A549 (cell line): ENCODE data around the gene ME2. TPM values are rescaled to one million over a fixed set of nuclear protein-coding genes. Genes with fewer than 3 reads are reported as not detected.
"Not testable (repeated sequence)": the region's sequence is repeated elsewhere in the genome, so short reads cannot be mapped to it uniquely, and the experiment has no call there.

Experiments
- ATAC-seq, 2 experiments: fragments of 200-7000 bp in 1 of 2; fragments of >200 bp in 1 of 2; cut with Nextera tagmentation in 1 of 2; cut with Tn5 transposase in 1 of 2; 3 replicates each; pipeline versions ENCODE4 v1.8.0 to v1.9.1; 2018 to 2020; ENCODE audit warnings: mild to moderate bottlenecking in 1 of 2, moderate library complexity in 1 of 2
- CTCF ChIA-PET: fragments of 300-600 bp; sonication (Branson Sonifier 250); formaldehyde crosslinking; extraction: SDS; loops from one replicate; lab custom pipeline; 2021; ENCODE audit warnings: antibody characterized with exemption, inconsistent platforms; lab: Yijun Ruan, JAX
- POLR2A ChIA-PET: fragments of 350-600 bp; formaldehyde crosslinking; extraction: SDS; loops from one replicate; lab custom pipeline; 2021; ENCODE audit warnings: antibody characterized with exemption, inconsistent platforms; lab: Yijun Ruan, JAX
- DNase-seq, 2 experiments: peaks; one replicate each; pipeline versions ENCODE4 v3.0.0 to v3.0.0-alpha.2; 2011 to 2016; ENCODE audit warnings: low read depth in 1 of 2, low spot score in 1 of 2
- FAIRE-seq: peaks from 2 replicates; lab custom pipeline; 2011; peaks lifted over from hg19 to GRCh38; lab: Jason Lieb, UNC
- H3K27ac ChIP-seq, 2 experiments: fragments of >200 bp; sonication (Bioruptor Twin); formaldehyde crosslinking; 3 replicates each; pipeline ENCODE4 v1.5.1; 2016 to 2017
- H3K4me1 ChIP-seq: fragments of >200 bp; sonication (Bioruptor Twin); formaldehyde crosslinking; 3 replicates; pipeline ENCODE4 v1.6.1; 2016
- H3K4me2 ChIP-seq: fragments of >200 bp; sonication (Bioruptor Twin); formaldehyde crosslinking; 3 replicates; pipeline ENCODE4 v1.6.1; 2016
- H3K4me3 ChIP-seq: fragments of >200 bp; sonication (Bioruptor Twin); formaldehyde crosslinking; 3 replicates; pipeline ENCODE4 v1.5.1; 2016
- H3K9me3 ChIP-seq: fragments of >200 bp; sonication (Bioruptor Twin); formaldehyde crosslinking; 3 replicates; pipeline ENCODE4 v1.6.1; 2016
- CHD4 ChIP-seq: fragments of 200-600 bp; sonication (generic); IDR thresholded peaks from 2 replicates; pipeline ENCODE4 v1.6.1; 2016; ENCODE audit warnings: antibody characterized with exemption, mild to moderate bottlenecking, borderline replicate concordance
- E2F6 ChIP-seq: IDR thresholded peaks from 2 replicates; pipeline ENCODE4 v1.6.1; 2012; ENCODE audit warnings: low read depth, borderline replicate concordance
- EHF ChIP-seq: fragments of 250-450 bp; sonication (Bioruptor Pico); IDR thresholded peaks from 2 replicates; pipeline ENCODE4 v1.5.0; 2020; ENCODE audit warnings: mild to moderate bottlenecking
- EHMT2 ChIP-seq: fragments of 200-600 bp; sonication (generic); IDR thresholded peaks from 2 replicates; pipeline ENCODE4 v1.6.1; 2016; ENCODE audit warnings: antibody characterized with exemption, low read depth, mild to moderate bottlenecking, moderate library complexity
- ESRRA ChIP-seq: fragments of 150-350 bp; IDR thresholded peaks from 2 replicates; pipeline ENCODE4 v1.6.1; 2014; ENCODE audit warnings: mild to moderate bottlenecking, low read length, borderline replicate concordance
- GATA3 ChIP-seq: IDR thresholded peaks from 2 replicates; pipeline ENCODE4 v1.6.1; 2012; ENCODE audit warnings: borderline replicate concordance
- HDAC2 ChIP-seq: fragments of 200-600 bp; sonication (generic); IDR thresholded peaks from 2 replicates; pipeline ENCODE4 v1.6.1; 2016
- HES2 ChIP-seq: fragments of >200 bp; sonication (Bioruptor Twin); formaldehyde crosslinking; IDR thresholded peaks from 2 replicates; pipeline ENCODE4 v1.6.1; 2016
- HOXA7 ChIP-seq: fragments of 250-450 bp; sonication (Bioruptor Pico); IDR thresholded peaks from 2 replicates; pipeline ENCODE4 v1.5.0; 2020; ENCODE audit warnings: mild to moderate bottlenecking, moderate library complexity
- HOXB5 ChIP-seq: fragments of 250-450 bp; sonication (Bioruptor Pico); IDR thresholded peaks from 2 replicates; pipeline ENCODE4 v1.5.0; 2020; ENCODE audit warnings: mild to moderate bottlenecking, moderate library complexity
- JUN ChIP-seq, 2 experiments: fragments of >200 bp; sonication (Bioruptor Twin); formaldehyde crosslinking; IDR thresholded peaks; 2 replicates in 1 of 2; 3 replicates in 1 of 2; pipeline ENCODE4 v1.6.1; 2016 to 2017
- KDM1A ChIP-seq: fragments of 200-600 bp; sonication (generic); IDR thresholded peaks from 2 replicates; pipeline ENCODE4 v1.6.1; 2016; ENCODE audit warnings: low read depth, mild to moderate bottlenecking
- MAFK ChIP-seq: fragments of 450-650 bp; IDR thresholded peaks from 2 replicates; pipeline ENCODE4 v1.6.1; 2014; ENCODE audit not compliant: partially characterized antibody
- MAZ ChIP-seq: fragments of 150-350 bp; IDR thresholded peaks from 2 replicates; pipeline ENCODE4 v1.6.1; 2014; ENCODE audit warnings: antibody characterized with exemption, low read depth, low read length, borderline replicate concordance
- NFE2L2 ChIP-seq: fragments of 150-350 bp; conservative IDR thresholded peaks from 2 replicates; pipeline ENCODE4 v1.6.1; 2014; ENCODE audit warnings: low read length
- NPAS2 ChIP-seq: fragments of 250-450 bp; sonication (Bioruptor Pico); IDR thresholded peaks from 2 replicates; pipeline ENCODE4 v1.8.0; 2022; ENCODE audit warnings: mild to moderate bottlenecking, moderate library complexity, borderline replicate concordance
- NR3C1 ChIP-seq: fragments of >200 bp; sonication (Bioruptor Twin); formaldehyde crosslinking; IDR thresholded peaks from 3 replicates; pipeline ENCODE4 v1.6.1; 2017
- POLR2AphosphoS2 ChIP-seq: conservative IDR thresholded peaks from 2 replicates; pipeline ENCODE4 v1.6.1; 2012; ENCODE audit warnings: low read length, improper control_type of control experiment, inconsistent platforms
- RARB ChIP-seq: fragments of 250-450 bp; sonication (Bioruptor Pico); IDR thresholded peaks from 2 replicates; pipeline ENCODE4 v1.8.0; 2021; ENCODE audit warnings: mild to moderate bottlenecking, moderate library complexity
- RCOR1 ChIP-seq: fragments of 150-350 bp; IDR thresholded peaks from 2 replicates; pipeline ENCODE4 v1.6.1; 2014; ENCODE audit warnings: antibody characterized with exemption, low read length, low read depth
- RNF2 ChIP-seq: fragments of 200-600 bp; sonication (generic); IDR thresholded peaks from 2 replicates; pipeline ENCODE4 v1.6.1; 2016; ENCODE audit warnings: low read depth, mild to moderate bottlenecking, antibody characterized with exemption, moderate library complexity, borderline replicate concordance
- SMC3 ChIP-seq: fragments of >200 bp; sonication (Bioruptor Twin); formaldehyde crosslinking; IDR thresholded peaks from 3 replicates; pipeline ENCODE4 v1.6.1; 2018; ENCODE audit warnings: inconsistent platforms
- ZFP36 ChIP-seq: fragments of 450-650 bp; IDR thresholded peaks from 2 replicates; pipeline ENCODE4 v1.6.1; 2014; ENCODE audit warnings: borderline replicate concordance; ENCODE audit not compliant: partially characterized antibody
- ZNF302 ChIP-seq: fragments of 250-450 bp; sonication (Bioruptor Pico); IDR thresholded peaks from 2 replicates; pipeline ENCODE4 v1.9.0; 2021; ENCODE audit warnings: inconsistent platforms, mild to moderate bottlenecking, moderate library complexity
- ZSCAN20 ChIP-seq: fragments of 250-450 bp; sonication (Bioruptor Pico); IDR thresholded peaks from 2 replicates; pipeline ENCODE4 v1.8.0; 2022; ENCODE audit warnings: mild to moderate bottlenecking, moderate library complexity
- WGBS: methylation state at CpG from one replicate; pipeline ENCODE4 v1.1.6; 2017; ENCODE audit errors: missing lambda C conversion rate; 5-methylcytosine and 5-hydroxymethylcytosine counted together
- polyA plus RNA-seq, 4 experiments: library from polyadenylated mRNA; depleted of rRNA in 3 of 4; stranded (reverse); fragments of >200 nt; fragmentation: RNase III in 1 of 4; extraction: RNeasy Plus Mini Kit Qiagen cat#74134 plus additional on column Dnase treatment in 1 of 4; gene quantifications; 2 replicates in 3 of 4; 3 replicates in 1 of 4; pipeline ENCODE4 v1.2.3, GENCODE V29; 2011 to 2017
- TF ChIP-seq, protein P1 (sequence below): IDR thresholded peaks from 2 replicates; pipeline ENCODE4 v1.6.1; 2012
- TF ChIP-seq, protein P2 (sequence below): IDR thresholded peaks from 2 replicates; pipeline ENCODE4 v1.6.1; 2012
- TF ChIP-seq, protein P3 (sequence below): fragments of 250-450 bp; sonication (Bioruptor Pico); IDR thresholded peaks from 2 replicates; pipeline ENCODE4 v1.5.0; 2020; ENCODE audit warnings: low read depth, mild to moderate bottlenecking, moderate library complexity

The ME2 gene
- polyA plus RNA-seq, 2 of the 4 experiments (the other 2 are of a cell fraction), result 46.8 to 88.0 TPM

- Histone ChIP-seq H3K4me1 (peaks cover 6% of the 10 kb centered on the region; the same call in 1 of the 3 replicates), H3K27ac (no peak overlapping the region), H3K4me3 (no peak overlapping the region), H3K9me3 (no peaks in the 10 kb centered on the region), H3K4me2 (no peak overlapping the region)
- ChIA-PET POLR2A (no interaction called here), CTCF (no interaction called here)
- 59% methylated on average over 3 of the region's 3 CpGs for WGBS
- no peak for DNase-seq
- TF ChIP-seq, protein P1, sequence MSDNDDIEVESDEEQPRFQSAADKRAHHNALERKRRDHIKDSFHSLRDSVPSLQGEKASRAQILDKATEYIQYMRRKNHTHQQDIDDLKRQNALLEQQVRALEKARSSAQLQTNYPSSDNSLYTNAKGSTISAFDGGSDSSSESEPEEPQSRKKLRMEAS, result no peak
- no peak for TF ChIP-seq HDAC2
- TF ChIP-seq MAFK, result no peak
- no peak for TF ChIP-seq ZSCAN20 (CRISPR knock-in tag)
- TF ChIP-seq EHF (CRISPR knock-in tag), result no peak
- no peak for TF ChIP-seq ZNF302 (CRISPR knock-in tag)
- no peak for TF ChIP-seq ZFP36
- no peak for TF ChIP-seq HOXB5 (CRISPR knock-in tag)
- no peak for TF ChIP-seq HES2
- no peak for TF ChIP-seq GATA3
- FAIRE-seq, result no peak
- no peak for ATAC-seq
Measured at GRCh38 chr18:50989711-50990110, 110.8 kb downstream of the ME2 start.

DNA sequence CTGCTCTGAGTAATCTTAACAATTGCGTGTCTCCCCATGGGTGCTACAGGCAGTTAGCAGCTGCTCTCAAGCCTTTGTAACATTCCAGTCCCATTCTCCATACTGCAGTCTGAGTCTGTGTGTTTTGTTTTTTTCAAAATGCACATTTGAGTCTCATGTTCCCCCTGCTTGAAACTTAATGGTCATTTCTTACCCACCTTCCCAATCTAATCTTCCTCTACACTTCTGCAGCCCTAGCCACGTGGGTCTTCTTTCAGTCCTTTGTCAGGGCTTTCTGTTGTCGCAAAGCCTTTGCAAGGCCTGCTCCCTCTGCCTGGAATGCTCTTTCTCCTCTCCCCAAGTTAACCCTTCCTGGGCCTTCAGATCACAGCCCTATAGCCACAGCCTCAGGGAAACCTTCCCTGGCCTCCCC, 113.4 kb downstream of the ME2 start:
- FAIRE-seq, result no peak
- 67% methylated on average over 3 of the region's 3 CpGs for WGBS

DNA sequence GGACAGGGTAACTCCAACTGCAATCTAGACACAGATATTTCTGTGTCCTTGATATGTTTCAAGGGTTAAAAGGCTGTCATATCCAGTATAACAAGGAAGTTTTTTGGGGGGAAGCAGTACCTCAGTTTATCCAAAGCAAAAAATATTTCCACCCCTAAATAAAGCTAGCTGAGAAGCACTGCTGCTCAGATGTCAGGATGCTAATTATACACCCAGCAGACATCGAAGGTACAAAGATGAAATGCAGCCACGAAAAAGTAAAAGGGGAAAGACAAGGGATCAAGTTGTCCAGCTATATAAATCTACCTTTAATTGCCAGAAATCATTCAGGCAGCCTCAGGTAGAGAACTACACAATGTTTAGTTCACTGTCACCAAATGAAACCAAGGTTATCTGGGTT, 115.1 kb downstream of the ME2 start:
- Histone ChIP-seq H3K4me2 (no peak overlapping the region), H3K4me3 (no peak overlapping the region), H3K4me1 (no peaks in the 10 kb centered on the region), H3K9me3 (no peaks in the 10 kb centered on the region), H3K27ac (no peak overlapping the region)
- DNase-seq (no peak), ATAC-seq (no peak), FAIRE-seq (no peak)
- 59% methylated on average over 2 of the region's 2 CpGs for WGBS
- ChIA-PET CTCF (no interaction called here), POLR2A (no interaction called here)
- no peak for TF ChIP-seq HOXA7 (CRISPR knock-in tag)
- TF ChIP-seq NFE2L2, result no peak
- TF ChIP-seq EHMT2, result no peak
- no peak for TF ChIP-seq MAZ
- TF ChIP-seq RCOR1, result no peak
- TF ChIP-seq, protein P2, sequence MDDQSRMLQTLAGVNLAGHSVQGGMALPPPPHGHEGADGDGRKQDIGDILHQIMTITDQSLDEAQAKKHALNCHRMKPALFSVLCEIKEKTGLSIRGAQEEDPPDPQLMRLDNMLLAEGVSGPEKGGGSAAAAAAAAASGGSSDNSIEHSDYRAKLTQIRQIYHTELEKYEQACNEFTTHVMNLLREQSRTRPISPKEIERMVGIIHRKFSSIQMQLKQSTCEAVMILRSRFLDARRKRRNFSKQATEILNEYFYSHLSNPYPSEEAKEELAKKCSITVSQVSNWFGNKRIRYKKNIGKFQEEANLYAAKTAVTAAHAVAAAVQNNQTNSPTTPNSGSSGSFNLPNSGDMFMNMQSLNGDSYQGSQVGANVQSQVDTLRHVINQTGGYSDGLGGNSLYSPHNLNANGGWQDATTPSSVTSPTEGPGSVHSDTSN, result no peak
- no peak for TF ChIP-seq KDM1A
- no peak for TF ChIP-seq JUN (IDR thresholded peaks at IDR 0.05)
- TF ChIP-seq RNF2, result no peak
- TF ChIP-seq, protein P3, sequence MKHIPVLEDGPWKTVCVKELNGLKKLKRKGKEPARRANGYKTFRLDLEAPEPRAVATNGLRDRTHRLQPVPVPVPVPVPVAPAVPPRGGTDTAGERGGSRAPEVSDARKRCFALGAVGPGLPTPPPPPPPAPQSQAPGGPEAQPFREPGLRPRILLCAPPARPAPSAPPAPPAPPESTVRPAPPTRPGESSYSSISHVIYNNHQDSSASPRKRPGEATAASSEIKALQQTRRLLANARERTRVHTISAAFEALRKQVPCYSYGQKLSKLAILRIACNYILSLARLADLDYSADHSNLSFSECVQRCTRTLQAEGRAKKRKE (CRISPR knock-in tag), result no peak
- TF ChIP-seq ESRRA, result no peak
- TF ChIP-seq SMC3, result no peak
- no peak for TF ChIP-seq NPAS2 (CRISPR knock-in tag)

More for the DNA sequence above, 113.4 kb downstream of the ME2 start:
- Histone ChIP-seq H3K4me2 (no peak overlapping the region), H3K4me1 (no peaks in the 10 kb centered on the region), H3K4me3 (no peak overlapping the region), H3K27ac (no peak overlapping the region), H3K9me3 (no peaks in the 10 kb centered on the region)
- ChIA-PET POLR2A (no interaction called here), CTCF (interaction anchor here (1.2 kb wide), 1 partner anchor 18 kb away, joined by 3 read pairs; no protein-coding TSS in a partner anchor)
- no peak for ATAC-seq
- no peak for TF ChIP-seq RARB
- no peak for TF ChIP-seq E2F6
- no peak for TF ChIP-seq CHD4
- TF ChIP-seq POLR2AphosphoS2, result no peak
- TF ChIP-seq RNF2, result no peak
- TF ChIP-seq NR3C1, result no peak
- TF ChIP-seq KDM1A, result no peak
- no peak for DNase-seq

GRCh38 chr18:51003174-51003573, 124.3 kb downstream of the ME2 start:
- H3K9me3 ChIP-seq, DNase-seq, H3K27ac ChIP-seq, H3K4me1 ChIP-seq, POLR2A ChIA-PET, FAIRE-seq, H3K4me2 ChIP-seq, H3K4me3 ChIP-seq, CTCF ChIA-PET, ATAC-seq: not testable (repeated sequence)
- 9% methylated on average over 2 of the region's 2 CpGs for WGBS
